Effector memory CD8-positive, alpha-beta T cell (primary cell): ENCODE results near the gene CHRNA4.

Experiments used
- ATAC-seq: fragments of 150-1000 bp; cut with Tn5 transposase; replicated peaks from 2 replicates; pipeline ENCODE4 v1.10.0; 2021; ENCODE audit warnings: mild to moderate bottlenecking, moderate library complexity
- DNase-seq, 3 experiments: peaks; one replicate each; pipeline ENCODE4 v3.0.0; 2021
- H3K27ac Mint-ChIP-seq, 2 donors: one replicate each; pipeline ENCODE4 v1.8.0; 2022; ENCODE audit warnings: mild to moderate bottlenecking in 2 of 2, mixed read lengths in 2 of 2, moderate library complexity in 2 of 2
- H3K27me3 Mint-ChIP-seq, 2 donors: one replicate each; pipeline ENCODE4 v1.8.0; 2022; ENCODE audit warnings: mixed read lengths in 2 of 2
- H3K36me3 Mint-ChIP-seq: one replicate; pipeline ENCODE4 v1.8.0; 2022; ENCODE audit warnings: mild to moderate bottlenecking, moderate library complexity, mixed read lengths; ENCODE audit not compliant: insufficient read depth
- H3K4me1 Mint-ChIP-seq, 2 donors: one replicate each; pipeline ENCODE4 v1.8.0; 2022; ENCODE audit warnings: low read depth in 2 of 2, mixed read lengths in 2 of 2
- H3K4me3 Mint-ChIP-seq, 2 donors: one replicate each; pipeline ENCODE4 v1.8.0; 2022; ENCODE audit warnings: mild to moderate bottlenecking in 2 of 2, mixed read lengths in 2 of 2, moderate library complexity in 2 of 2
- H3K9me3 Mint-ChIP-seq, 2 donors: one replicate each; pipeline ENCODE4 v1.8.0; 2022; ENCODE audit warnings: mixed read lengths in 2 of 2
- total RNA-seq, 9 experiments: gene quantifications; one replicate each; lab custom pipeline; 2026; lab: John Stamatoyannopoulos, UW

CHRNA4 gene
- 0 to 0.13 (median 0) reads per million in 9 experiments for total RNA-seq

- no peak for DNase-seq
- no peak for ATAC-seq
- Mint-ChIP-seq H3K4me3 (no peak within 1 kb of the TSS), H3K36me3 (no peaks in the 10 kb centered on the region), H3K27me3 (peaks cover 24 to 71% of the 10 kb centered on the region in 2 donors), H3K4me1 (peaks cover 0 to 8% of the 10 kb centered on the region in 2 donors), H3K27ac (no peak within 1 kb of the TSS), H3K9me3 (no peaks in the 10 kb centered on the region)
These were observed at the start of gene CHRNA4 for GRCh38 chr20:63360850-63361518. Gene CHRNA4, minus strand, starts transcription at chr20:63361349. Its CDS starts 184 bp downstream, at chr20:63361165.

- Mint-ChIP-seq H3K4me3 (no peak overlapping the region), H3K4me1 (no peaks in the 10 kb centered on the region), H3K36me3 (no peaks in the 10 kb centered on the region), H3K27me3 (peaks cover 16 to 22% of the 10 kb centered on the region in 2 donors), H3K9me3 (no peaks in the 10 kb centered on the region), H3K27ac (no peak overlapping the region)
- ATAC-seq (no peak), DNase-seq (no peak)
These were observed 48.8 kb upstream of the CHRNA4 start for GRCh38 chr20:63409834-63410435.

- no peaks in the 10 kb centered on the region for H3K4me1 Mint-ChIP-seq
- no peaks in the 10 kb centered on the region for H3K36me3 Mint-ChIP-seq
- H3K27me3 Mint-ChIP-seq, result peaks cover 16 to 22% of the 10 kb centered on the region in 2 donors
- H3K9me3 Mint-ChIP-seq, result no peaks in the 10 kb centered on the region
- DNase-seq, result no peak
- no peak overlapping the region for H3K27ac Mint-ChIP-seq
- ATAC-seq, result no peak
- H3K4me3 Mint-ChIP-seq, result no peak overlapping the region
These were observed 48.1 kb upstream of the CHRNA4 start for GRCh38 chr20:63409066-63409833.

- Mint-ChIP-seq H3K4me3 (no peak overlapping the region), H3K9me3 (no peaks in the 10 kb centered on the region), H3K27me3 (peaks cover 16 to 27% of the 10 kb centered on the region in 2 donors), H3K27ac (no peak overlapping the region), H3K36me3 (no peaks in the 10 kb centered on the region), H3K4me1 (no peaks in the 10 kb centered on the region)
- ATAC-seq (no peak), DNase-seq (no peak)
These were observed 47.5 kb upstream of the CHRNA4 start for GRCh38 chr20:63408684-63409046.

GRCh38 chr20:63407928-63408683 is 47.0 kb upstream of the CHRNA4 start:
- H3K4me1 Mint-ChIP-seq, result no peaks in the 10 kb centered on the region
- peaks cover 14 to 25% of the 10 kb centered on the region in 2 donors for H3K27me3 Mint-ChIP-seq
- no peak overlapping the region for H3K27ac Mint-ChIP-seq
- no peaks in the 10 kb centered on the region for H3K9me3 Mint-ChIP-seq
- H3K4me3 Mint-ChIP-seq, result no peak overlapping the region
- DNase-seq, result no peak
- ATAC-seq, result no peak
- H3K36me3 Mint-ChIP-seq, result no peaks in the 10 kb centered on the region

- Mint-ChIP-seq H3K27me3 (peaks cover 3 to 18% of the 10 kb centered on the region in 2 donors), H3K9me3 (no peaks in the 10 kb centered on the region), H3K4me1 (peaks cover 0 to 2% of the 10 kb centered on the region in 2 donors), H3K36me3 (no peaks in the 10 kb centered on the region), H3K27ac (no peak overlapping the region), H3K4me3 (no peak overlapping the region)
- ATAC-seq (no peak), DNase-seq (no peak)
These were observed 45.6 kb upstream of the CHRNA4 start for GRCh38 chr20:63406617-63407245.

- H3K9me3 Mint-ChIP-seq, result no peaks in the 10 kb centered on the region
- H3K4me1 Mint-ChIP-seq, result peaks cover 0 to 2% of the 10 kb centered on the region in 2 donors
- no peak overlapping the region for H3K27ac Mint-ChIP-seq
- no peaks in the 10 kb centered on the region for H3K36me3 Mint-ChIP-seq
- DNase-seq (no peak), ATAC-seq (no peak)
- H3K27me3 Mint-ChIP-seq, result peaks cover 0 to 16% of the 10 kb centered on the region in 2 donors
- no peak overlapping the region for H3K4me3 Mint-ChIP-seq
These were observed 44.9 kb upstream of the CHRNA4 start for GRCh38 chr20:63406011-63406410.

- DNase-seq, result no peak
- no peak overlapping the region for H3K4me3 Mint-ChIP-seq
- ATAC-seq, result no peak
- H3K27me3 Mint-ChIP-seq, result peaks cover 0 to 16% of the 10 kb centered on the region in 2 donors
- no peak overlapping the region for H3K27ac Mint-ChIP-seq
- H3K36me3 Mint-ChIP-seq, result no peaks in the 10 kb centered on the region
- no peaks in the 10 kb centered on the region for H3K9me3 Mint-ChIP-seq
- peaks cover 0 to 2% of the 10 kb centered on the region in 2 donors for H3K4me1 Mint-ChIP-seq
These were observed 44.1 kb upstream of the CHRNA4 start for GRCh38 chr20:63405102-63405730.

- ATAC-seq (no peak), DNase-seq (no peak)
- Mint-ChIP-seq H3K9me3 (no peaks in the 10 kb centered on the region), H3K27me3 (peaks cover 0 to 16% of the 10 kb centered on the region in 2 donors), H3K4me3 (no peak overlapping the region), H3K27ac (no peak overlapping the region), H3K4me1 (peaks cover 0 to 2% of the 10 kb centered on the region in 2 donors), H3K36me3 (no peaks in the 10 kb centered on the region)
These were observed 43.3 kb upstream of the CHRNA4 start for GRCh38 chr20:63404129-63405085.

GRCh38 chr20:63403403-63404105 is 42.4 kb upstream of the CHRNA4 start:
- H3K27ac Mint-ChIP-seq, result no peak overlapping the region
- peaks cover 0 to 16% of the 10 kb centered on the region in 2 donors for H3K27me3 Mint-ChIP-seq
- DNase-seq (no peak), ATAC-seq (no peak)
- no peak overlapping the region for H3K4me3 Mint-ChIP-seq
- no peaks in the 10 kb centered on the region for H3K9me3 Mint-ChIP-seq
- H3K4me1 Mint-ChIP-seq, result peaks cover 0 to 2% of the 10 kb centered on the region in 2 donors
- no peaks in the 10 kb centered on the region for H3K36me3 Mint-ChIP-seq

- H3K27me3 Mint-ChIP-seq, result peaks cover 0 to 16% of the 10 kb centered on the region in 2 donors
- no peaks in the 10 kb centered on the region for H3K9me3 Mint-ChIP-seq
- H3K36me3 Mint-ChIP-seq, result no peaks in the 10 kb centered on the region
- ATAC-seq (no peak), DNase-seq (no peak)
- H3K4me1 Mint-ChIP-seq, result peaks cover 0 to 2% of the 10 kb centered on the region in 2 donors
- H3K4me3 Mint-ChIP-seq, result no peak overlapping the region
- H3K27ac Mint-ChIP-seq, result no peak overlapping the region
These were observed 41.7 kb upstream of the CHRNA4 start for GRCh38 chr20:63402860-63403220.
